Progenitor cell of endocrine pancreas (in vitro differentiated cells): ENCODE results near the gene PTGDR. TPM values are rescaled to one million over a fixed set of nuclear protein-coding genes. Genes with fewer than 3 reads are reported as not detected.

Experiments used
- DNase-seq: peaks from one replicate; pipeline ENCODE4 v3.0.0; 2021; ENCODE audit warnings: low spot score; ENCODE audit not compliant: unreplicated experiment
- H3K27ac Mint-ChIP-seq: 2 replicates; pipeline ENCODE4 v1.8.0; 2021; ENCODE audit warnings: mild to moderate bottlenecking, moderate library complexity, mixed read lengths
- H3K27me3 Mint-ChIP-seq: 2 replicates; pipeline ENCODE4 v1.8.0; 2021; ENCODE audit warnings: mixed read lengths
- H3K36me3 Mint-ChIP-seq: 2 replicates; pipeline ENCODE4 v1.8.0; 2022; ENCODE audit warnings: mixed read lengths; ENCODE audit not compliant: insufficient read depth
- H3K4me1 Mint-ChIP-seq: 2 replicates; pipeline ENCODE4 v1.8.0; 2021; ENCODE audit warnings: low read depth, mixed read lengths
- H3K4me3 Mint-ChIP-seq: 2 replicates; pipeline ENCODE4 v1.8.0; 2021; ENCODE audit warnings: low read depth, mild to moderate bottlenecking, moderate library complexity, mixed read lengths
- H3K9me3 Mint-ChIP-seq: 2 replicates; pipeline ENCODE4 v1.8.0; 2021; ENCODE audit warnings: low read depth, mixed read lengths
- total RNA-seq: library from RNA; stranded (reverse); gene quantifications from 2 replicates; pipeline ENCODE4 v1.2.1, GENCODE V29; 2021
- TF ChIP-seq, protein P1 (sequence below): fragments of 200-600 bp; sonication (generic); IDR thresholded peaks from one replicate; pipeline ENCODE4 v1.5.0; 2021; ENCODE audit warnings: antibody characterized with exemption, mild to moderate bottlenecking; ENCODE audit not compliant: unreplicated experiment

Gene PTGDR
- total RNA-seq, 1 donor from 2014 or later, result not detected

DNA sequence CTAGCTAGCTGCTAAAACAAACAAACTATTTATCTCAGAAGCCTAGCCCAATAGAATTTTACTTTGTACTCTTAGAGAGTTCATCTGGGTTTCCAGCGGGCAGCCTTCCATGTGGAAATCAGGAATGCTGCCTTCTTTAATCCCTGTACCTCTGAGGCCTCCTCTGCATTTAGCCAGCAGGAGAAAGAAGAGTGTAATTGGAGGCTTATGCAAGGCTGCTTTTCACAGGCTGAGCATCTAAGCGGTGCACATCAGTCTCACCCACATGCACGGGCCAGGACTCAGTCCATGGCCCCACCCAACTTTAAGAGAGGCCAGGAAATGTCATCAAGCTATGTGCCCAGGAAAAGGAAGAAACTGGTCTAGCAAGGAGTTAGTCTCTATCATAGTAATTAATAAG is 14.0 kb upstream of the PTGDR start:
- no peaks in the 10 kb centered on the region for H3K4me1 Mint-ChIP-seq
- DNase-seq, result no peak
- H3K36me3 Mint-ChIP-seq, result no peaks in the 10 kb centered on the region
- no peak overlapping the region for H3K4me3 Mint-ChIP-seq
- TF ChIP-seq, protein P1, sequence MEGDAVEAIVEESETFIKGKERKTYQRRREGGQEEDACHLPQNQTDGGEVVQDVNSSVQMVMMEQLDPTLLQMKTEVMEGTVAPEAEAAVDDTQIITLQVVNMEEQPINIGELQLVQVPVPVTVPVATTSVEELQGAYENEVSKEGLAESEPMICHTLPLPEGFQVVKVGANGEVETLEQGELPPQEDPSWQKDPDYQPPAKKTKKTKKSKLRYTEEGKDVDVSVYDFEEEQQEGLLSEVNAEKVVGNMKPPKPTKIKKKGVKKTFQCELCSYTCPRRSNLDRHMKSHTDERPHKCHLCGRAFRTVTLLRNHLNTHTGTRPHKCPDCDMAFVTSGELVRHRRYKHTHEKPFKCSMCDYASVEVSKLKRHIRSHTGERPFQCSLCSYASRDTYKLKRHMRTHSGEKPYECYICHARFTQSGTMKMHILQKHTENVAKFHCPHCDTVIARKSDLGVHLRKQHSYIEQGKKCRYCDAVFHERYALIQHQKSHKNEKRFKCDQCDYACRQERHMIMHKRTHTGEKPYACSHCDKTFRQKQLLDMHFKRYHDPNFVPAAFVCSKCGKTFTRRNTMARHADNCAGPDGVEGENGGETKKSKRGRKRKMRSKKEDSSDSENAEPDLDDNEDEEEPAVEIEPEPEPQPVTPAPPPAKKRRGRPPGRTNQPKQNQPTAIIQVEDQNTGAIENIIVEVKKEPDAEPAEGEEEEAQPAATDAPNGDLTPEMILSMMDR, result no peak
- H3K9me3 Mint-ChIP-seq, result peaks cover 3% of the 10 kb centered on the region
- no peak overlapping the region for H3K27ac Mint-ChIP-seq
- peaks cover 3% of the 10 kb centered on the region for H3K27me3 Mint-ChIP-seq

DNA sequence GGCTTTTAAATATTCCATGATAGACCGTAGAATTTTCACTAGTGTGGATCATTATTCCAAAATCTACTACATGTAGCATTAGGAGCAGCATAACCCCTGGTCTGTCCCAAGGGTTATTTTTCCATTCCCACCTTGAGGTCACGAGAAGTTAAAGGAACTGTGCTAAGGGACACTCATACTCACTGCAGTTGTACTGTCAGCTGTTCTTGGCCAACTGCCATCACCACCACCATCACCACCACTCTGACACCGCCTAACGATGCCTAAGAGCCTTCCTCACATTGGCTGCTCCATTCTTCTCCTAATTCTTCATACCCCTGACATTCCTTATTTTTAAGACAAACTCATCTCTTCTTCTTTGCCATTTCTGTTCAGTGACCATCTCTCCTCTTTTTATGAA is 13.4 kb upstream of the PTGDR start:
- Mint-ChIP-seq H3K36me3 (no peaks in the 10 kb centered on the region), H3K4me1 (no peaks in the 10 kb centered on the region), H3K9me3 (peaks cover 3% of the 10 kb centered on the region), H3K4me3 (no peak overlapping the region), H3K27ac (no peak overlapping the region), H3K27me3 (peaks cover 6% of the 10 kb centered on the region)
- no peak for DNase-seq
- TF ChIP-seq, protein P1, result no peak

DNA sequence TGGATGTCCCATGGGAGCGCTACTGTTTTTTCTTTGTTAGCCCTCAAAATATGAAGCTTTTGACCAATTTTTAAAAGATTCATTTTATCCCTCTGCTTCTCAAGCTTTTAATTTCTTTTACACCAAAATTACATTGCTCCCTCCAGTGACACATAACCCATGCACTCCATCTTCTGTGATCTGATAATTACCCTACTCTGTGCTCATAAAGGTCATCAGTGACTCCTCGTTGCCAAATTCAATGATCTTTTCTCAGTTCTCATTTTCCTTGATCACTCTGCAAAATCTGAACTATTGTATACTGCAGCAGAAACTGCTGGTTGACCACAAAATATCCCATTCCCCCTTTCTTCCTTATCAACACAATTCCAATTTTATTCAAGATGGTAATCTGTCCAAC is 8.7 kb upstream of the PTGDR start:
- no peak overlapping the region for H3K4me3 Mint-ChIP-seq
- no peaks in the 10 kb centered on the region for H3K4me1 Mint-ChIP-seq
- H3K36me3 Mint-ChIP-seq, result no peaks in the 10 kb centered on the region
- H3K27me3 Mint-ChIP-seq, result peaks cover 17% of the 10 kb centered on the region
- H3K27ac Mint-ChIP-seq, result no peak overlapping the region
- DNase-seq, result no peak
- TF ChIP-seq, protein P1, result no peak
- H3K9me3 Mint-ChIP-seq, result peaks cover 3% of the 10 kb centered on the region

DNA sequence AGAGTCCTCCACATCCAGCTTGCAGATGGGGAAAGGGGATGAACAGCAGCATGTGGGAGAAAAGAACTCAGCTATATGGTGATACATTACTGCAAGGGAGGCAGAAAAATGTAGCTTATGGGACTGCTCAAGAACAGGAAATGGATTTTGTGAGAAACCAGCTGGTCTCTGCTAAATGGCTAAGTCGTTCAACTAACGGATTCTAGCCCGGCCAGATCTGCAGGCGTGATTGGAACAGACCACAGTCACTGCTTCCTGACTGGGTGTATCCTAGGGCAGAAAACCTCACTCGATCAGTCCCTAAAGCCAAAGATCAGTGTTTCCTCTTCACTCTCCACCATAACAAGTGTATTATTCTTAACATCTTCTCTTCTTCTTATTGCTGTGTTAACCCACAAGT is 8.1 kb upstream of the PTGDR start:
- no peaks in the 10 kb centered on the region for H3K4me1 Mint-ChIP-seq
- no peak overlapping the region for H3K4me3 Mint-ChIP-seq
- TF ChIP-seq, protein P1, result no peak
- DNase-seq, result no peak
- peaks cover 3% of the 10 kb centered on the region for H3K9me3 Mint-ChIP-seq
- H3K27ac Mint-ChIP-seq, result no peak overlapping the region
- H3K27me3 Mint-ChIP-seq, result peaks cover 23% of the 10 kb centered on the region
- no peaks in the 10 kb centered on the region for H3K36me3 Mint-ChIP-seq

DNA sequence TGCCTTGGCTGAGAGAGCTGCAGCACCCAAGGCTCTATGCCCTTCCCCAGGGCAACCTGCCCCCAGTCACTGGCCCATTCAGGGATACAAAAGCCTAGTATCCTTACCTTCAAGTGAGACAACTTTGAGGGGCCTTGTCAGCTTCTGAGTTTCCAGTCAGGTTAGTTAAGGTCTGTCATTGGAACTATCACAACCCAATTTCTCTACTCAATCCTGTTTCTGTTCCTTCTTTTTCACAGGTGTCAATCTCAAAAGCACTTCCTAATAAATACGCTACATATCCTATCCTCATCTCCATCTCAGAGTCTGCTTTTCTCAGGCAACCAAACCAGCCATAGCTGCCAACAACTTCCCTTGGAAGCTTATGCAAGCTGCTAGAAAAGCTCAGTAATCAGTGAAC is 4.9 kb upstream of the PTGDR start:
- DNase-seq, result no peak
- Mint-ChIP-seq H3K4me3 (no peak overlapping the region), H3K27ac (no peak overlapping the region), H3K4me1 (peaks cover 3% of the 10 kb centered on the region), H3K27me3 (peaks cover 51% of the 10 kb centered on the region), H3K36me3 (no peaks in the 10 kb centered on the region), H3K9me3 (no peaks in the 10 kb centered on the region)
- TF ChIP-seq, protein P1, result no peak
